Measurements from ENCODE around the gene TRIM52. TPM values are rescaled to one million over a fixed set of nuclear protein-coding genes. Genes with fewer than 3 reads are reported as not detected.
A peak's percentile ranks its signal among the peaks of the same experiment; 100 is the strongest.

TRIM52 gene
- total and polyA plus RNA-seq, 2 of the 13 experiments (the other 11 are each of a cell fraction or from before 2014, with no cell fraction given) = 7.2 to 11.6 TPM

- TF ChIP-seq ZBTB20 (CRISPR knock-in tag; IDR thresholded peaks at IDR 0.05; ENCODE audit: borderline replicate concordance, low read depth) (no peak), ETV5 (CRISPR knock-in tag; IDR thresholded peaks at IDR 0.05; ENCODE audit: borderline replicate concordance) (peak; percentile 77; the same call in 1 of the 2 replicates), ZNF788 (CRISPR knock-in tag; IDR thresholded peaks at IDR 0.05; ENCODE audit: borderline replicate concordance) (no peak), THAP8 (CRISPR knock-in tag; IDR thresholded peaks at IDR 0.05; ENCODE audit: borderline replicate concordance) (0 out of 2 replicates have a peak, but pooled peaks have one; percentile 37), RAD51 (IDR thresholded peaks at IDR 0.05; ENCODE audit: borderline replicate concordance) (no peak), TFE3 (CRISPR knock-in tag; IDR thresholded peaks at IDR 0.05) (no peak), RXRA (CRISPR knock-in tag; IDR thresholded peaks at IDR 0.05) (peak; percentile 31; the same call in 1 of the 2 replicates)
These were observed 14.5 kb downstream of the TRIM52 start (continued) for GRCh38 chr5:181246276-181247049.

GRCh38 chr5:181245427-181246275 lies 15.3 kb downstream of the TRIM52 start:
- Histone ChIP-seq H3K4me3 (replicated peaks in 1 of 3; ENCODE audit: insufficient read depth in 1 of 3, low read depth in 2 of 3, low read length in 3 of 3) (peak overlapping the region; percentile 91 to 94 (median 92)), H3K9me3 (ENCODE audit: low read length) (no peaks in the 10 kb centered on the region), H3K9ac (ENCODE audit: insufficient read depth, low read depth, low read length) (peak overlapping the region; percentile 96), H4K20me1 (ENCODE audit: insufficient read depth, low read length) (peaks cover 47% of the 10 kb centered on the region), H2AFZ (ENCODE audit: low read length) (no peak overlapping the region), H3K27me3 (ENCODE audit: control insufficient read depth in 1 of 2, insufficient read depth in 2 of 2, low read length in 2 of 2) (no peaks in the 10 kb centered on the region; a peak in 1 of 5 replicates), H3K4me2 (ENCODE audit: low read depth, low read length) (peak overlapping the region; percentile 93), H3K27ac (ENCODE audit: extremely low read length, insufficient read depth, low read length) (peak overlapping the region; percentile 98), H3K4me1 (ENCODE audit: insufficient read depth, low read length) (peaks cover 47% of the 10 kb centered on the region), H3K36me3 (replicated peaks in 1 of 2; ENCODE audit: control insufficient read depth in 1 of 2, insufficient read depth in 2 of 2, low read length in 2 of 2) (peaks cover 4 to 23% of the 10 kb centered on the region in 2 experiments), H3K79me2 (ENCODE audit: insufficient read depth, low read length) (peaks cover 81% of the 10 kb centered on the region)
- intact Hi-C loops (cut with micrococcal nuclease; ENCODE audit: unreplicated experiment) (loop anchor here (2.0 kb wide), 1 partner anchor 15 kb away; the partner anchor contains the start of gene TRIM52), in situ Hi-C loops (cut with HindIII; ENCODE audit: extremely low pct_ligation_motif_present, low pct_unique_long_range_greater_than_20kb) (no loop called here)
- FAIRE-seq = no peak
- ATAC-seq = peak; percentile 5
- 0% methylated on average over 22 of the region's 34 CpGs for WGBS (ENCODE audit: low lambda C conversion rate)
- no peak for DNase-seq (ENCODE audit: low spot score)
- ChIA-PET POLR2A (interaction anchor here (1.3 to 8.4 kb wide), 8 partner anchors 11 to 61 kb away, joined by 7 to 102 read pairs (median 16); partner anchors contain the start of genes TRIM41 and TRIM52), CTCF (ENCODE audit: low intra/inter-chr PET ratio, low total read pairs) (no interaction called here)
- BruUV-seq (replicated peaks) = no TSS peak
- TF ChIP-seq ZFP37 (CRISPR knock-in tag; IDR thresholded peaks at IDR 0.05; ENCODE audit: borderline replicate concordance) (0 out of 2 replicates have a peak, but pooled peaks have one; percentile 62), ATF7 (IDR thresholded peaks at IDR 0.05) (no peak), ATF7 (CRISPR knock-in tag; IDR thresholded peaks at IDR 0.05) (no peak), ETS1 (CRISPR knock-in tag; IDR thresholded peaks at IDR 0.05) (no peak), ZNF564 (CRISPR knock-in tag; IDR thresholded peaks at IDR 0.05) (no peak), MXD1 (CRISPR knock-in tag; IDR thresholded peaks at IDR 0.05) (0 out of 2 replicates have a peak, but pooled peaks have one; percentile 20), FOXA1 (IDR thresholded peaks at IDR 0.05) (no peak), FOXA1 (CRISPR knock-in tag; IDR thresholded peaks at IDR 0.05) (no peak), ELF4 (CRISPR knock-in tag; IDR thresholded peaks at IDR 0.05; ENCODE audit: borderline replicate concordance) (peak; percentile 10; the same call in 1 of the 2 replicates)

Measured in HepG2 (cell line).